ENCODE measurements around the gene MAD1L1.
A peak's percentile ranks its signal among the peaks of the same experiment; 100 is the strongest.
"Not testable (repeated sequence)": the region's sequence is repeated elsewhere in the genome, so short reads cannot be mapped to it uniquely, and the experiment has no call there.

MAD1L1 gene

DNA sequence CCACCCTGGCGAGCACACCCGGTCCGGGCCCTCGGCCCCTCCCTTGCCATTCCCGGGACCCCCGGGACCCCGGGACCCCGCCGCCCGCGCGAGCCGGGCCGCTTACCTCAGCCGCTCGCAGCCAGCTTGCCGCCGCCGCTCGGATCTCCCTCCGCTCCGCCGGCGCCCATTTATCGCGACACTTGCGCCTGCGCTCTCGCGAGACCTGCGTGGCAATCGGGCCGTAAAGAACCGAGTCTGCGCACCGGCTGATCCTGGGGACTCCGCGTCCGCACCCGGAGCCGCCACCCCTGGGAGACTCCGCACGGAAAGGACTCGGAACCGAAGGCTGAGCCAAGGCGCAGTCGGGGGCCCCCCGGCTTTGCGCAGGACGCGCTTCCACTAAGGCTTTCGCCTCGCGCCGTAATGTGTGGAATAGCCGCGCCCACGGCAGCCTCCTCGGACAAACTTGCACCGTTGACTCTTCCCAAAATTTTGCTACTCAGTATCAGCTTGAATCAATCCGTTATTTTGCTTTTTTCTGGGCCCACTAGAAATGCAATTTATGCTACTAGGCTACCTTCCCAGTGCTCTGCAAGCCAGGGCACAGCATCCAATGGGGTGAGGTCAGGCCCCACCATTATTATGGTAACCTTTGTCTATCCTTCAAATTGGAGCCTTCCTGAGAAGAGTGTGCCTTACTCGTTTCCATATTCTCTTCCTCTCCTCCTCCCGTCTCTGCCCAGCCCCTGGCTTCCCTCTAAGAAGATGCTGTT is at the start of gene MAD1L1:
MAD1L1 (minus strand) TSS at position 180 of the 755 bp plus-strand sequence. CDS start 2,812 bp downstream, outside the sequence.
- peak; percentile 91 for DNase-seq (ENCODE audit: low spot score)

DNA sequence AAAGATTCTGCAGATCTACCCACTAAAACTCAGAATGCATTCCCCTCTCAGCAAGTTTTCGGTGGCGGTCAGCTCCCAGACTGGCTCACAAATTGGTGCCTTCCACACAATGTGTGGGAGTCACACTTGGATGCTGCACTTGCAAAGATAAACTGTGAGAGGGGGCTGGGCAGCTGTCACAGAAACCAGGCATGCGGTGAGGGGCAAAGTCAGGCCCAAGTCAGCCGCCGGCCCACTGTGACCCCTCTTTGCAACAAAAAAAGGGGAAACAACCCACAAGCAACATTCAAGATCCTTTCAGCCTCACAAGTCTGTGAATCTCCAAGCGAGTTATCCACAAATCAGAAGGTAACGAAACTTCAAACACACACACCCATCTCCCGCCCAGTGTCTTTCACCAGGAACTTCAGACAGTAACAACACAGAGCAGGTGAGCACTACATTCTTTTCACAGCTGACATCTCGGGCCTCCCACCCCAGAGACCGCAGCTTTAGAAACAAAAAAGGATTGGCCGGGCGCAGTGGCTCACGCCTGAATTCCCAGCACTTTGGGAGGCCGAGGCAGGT is 49.5 kb upstream of the MAD1L1 start:
- no peak for DNase-seq (ENCODE audit: low spot score)

DNA sequence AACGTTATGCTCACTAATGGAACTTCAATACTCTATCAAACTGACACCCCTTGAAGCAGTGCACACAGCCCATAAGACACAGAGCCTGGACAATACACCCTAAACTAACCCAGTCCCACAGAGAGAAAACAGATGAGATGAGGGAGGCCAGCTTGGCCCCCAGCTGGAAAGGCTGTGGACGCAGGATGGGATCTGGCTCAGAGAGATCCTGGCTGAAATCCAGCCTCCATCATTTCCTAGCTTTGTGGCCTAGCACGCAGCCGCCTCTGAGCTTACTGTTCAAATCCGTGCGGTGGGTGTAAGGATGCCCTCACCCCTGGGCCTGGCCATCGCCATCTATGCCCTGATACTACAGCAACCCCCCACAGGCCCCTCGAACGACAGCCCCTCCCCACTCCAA is 48.8 kb upstream of the MAD1L1 start:
- DNase-seq (ENCODE audit: low spot score): peak; percentile 78

DNA sequence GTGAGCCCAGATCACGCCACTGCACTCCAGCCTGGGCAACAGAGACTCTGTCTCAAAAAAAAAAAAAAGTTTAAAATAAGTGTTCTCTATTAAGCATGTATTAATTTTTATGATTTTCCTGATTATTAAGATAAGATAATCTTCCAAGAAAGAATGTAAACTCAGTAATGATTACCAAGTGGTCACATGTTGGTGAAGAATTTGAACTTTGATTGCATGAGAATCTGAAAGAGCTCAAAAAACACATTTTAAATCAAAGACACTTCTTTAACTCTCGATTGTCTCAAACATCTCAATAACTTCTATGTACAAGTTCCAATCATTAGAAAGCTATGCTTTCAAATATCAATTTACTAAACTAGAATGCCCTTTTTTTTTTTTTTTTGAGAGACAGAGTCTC is 47.7 kb upstream of the MAD1L1 start:
- no peak for DNase-seq (ENCODE audit: low spot score)

DNA sequence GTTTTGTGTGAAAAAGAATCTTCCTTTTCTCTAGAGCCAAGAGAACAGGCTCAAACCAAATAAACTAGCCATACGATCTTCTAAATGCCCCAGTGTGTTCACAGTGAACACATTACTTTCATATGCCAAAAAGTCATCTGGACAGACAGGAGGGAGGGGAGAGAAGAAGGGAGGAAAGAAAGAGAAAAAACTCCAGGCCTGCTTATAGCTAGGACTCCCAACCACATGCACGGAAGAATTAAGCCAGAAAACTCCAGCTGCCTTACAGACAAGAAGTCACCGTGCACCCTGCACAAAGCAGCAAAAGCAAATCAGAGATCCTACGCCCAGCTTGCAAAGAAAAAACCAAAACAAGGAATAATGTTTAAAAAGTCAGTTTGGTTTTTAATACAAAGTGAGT is 47.2 kb upstream of the MAD1L1 start:
- DNase-seq (ENCODE audit: low spot score): no peak

DNA sequence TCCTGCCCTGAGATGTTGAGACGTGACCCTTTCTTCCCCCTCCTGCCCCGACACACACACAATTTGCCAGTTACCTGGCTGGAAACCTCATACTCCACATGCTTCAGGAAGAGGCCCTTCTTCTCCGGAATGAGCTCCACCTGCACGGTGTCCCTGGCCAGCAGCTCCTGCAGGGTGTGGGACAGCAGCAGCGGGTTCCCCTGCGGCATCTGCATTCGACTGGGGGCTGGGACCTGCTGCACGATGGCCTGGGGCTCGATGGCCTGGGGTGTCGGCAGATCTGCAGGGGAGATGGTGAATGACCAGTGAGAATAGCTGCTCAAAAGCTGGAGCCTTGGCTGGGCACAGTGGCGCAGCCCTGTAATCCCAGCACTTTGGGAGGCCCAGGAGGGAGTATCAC is 45.3 kb upstream of the MAD1L1 start:
- DNase-seq (ENCODE audit: low spot score): no peak

DNA sequence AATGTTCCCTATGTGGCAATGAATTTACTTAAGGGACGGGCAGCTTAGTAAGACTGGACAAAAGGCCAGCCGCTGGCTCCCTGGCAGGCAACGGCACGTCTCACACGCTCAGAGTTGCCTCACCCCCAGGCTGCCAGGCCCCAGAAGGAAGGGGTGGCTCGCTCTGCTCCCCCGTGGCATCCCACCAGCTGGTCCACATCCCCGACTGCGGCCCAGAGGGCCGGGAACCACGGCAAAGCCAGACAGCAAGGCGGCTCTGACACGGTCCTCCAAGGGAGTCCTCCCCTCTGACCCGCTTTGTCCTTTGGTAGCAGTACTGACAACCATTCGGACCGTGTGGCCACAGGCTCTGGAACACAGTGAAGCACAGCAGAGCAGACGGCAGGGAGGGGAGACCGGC is 43.4 kb upstream of the MAD1L1 start:
- no peak for DNase-seq (ENCODE audit: low spot score)

DNA sequence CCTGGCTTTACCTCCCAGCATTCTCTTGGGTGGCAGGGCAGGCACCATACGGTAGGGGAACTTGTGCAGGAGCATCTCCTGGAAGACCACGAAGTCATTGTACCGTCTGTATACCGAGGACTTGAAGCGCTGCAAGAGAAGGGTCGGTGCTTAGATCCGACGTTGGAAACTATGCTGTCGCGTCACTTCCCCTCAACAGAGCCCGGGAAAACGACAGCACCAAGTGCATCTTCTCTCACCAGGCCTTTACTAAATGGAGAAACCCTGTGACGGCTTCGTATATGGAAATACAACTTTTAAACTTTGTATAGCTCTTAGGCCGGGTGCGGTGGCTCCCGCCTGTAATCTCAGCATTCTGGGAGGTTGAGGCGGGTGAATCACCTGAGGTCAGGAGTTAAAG is 42.4 kb upstream of the MAD1L1 start:
- no peak for DNase-seq (ENCODE audit: low spot score)

DNA sequence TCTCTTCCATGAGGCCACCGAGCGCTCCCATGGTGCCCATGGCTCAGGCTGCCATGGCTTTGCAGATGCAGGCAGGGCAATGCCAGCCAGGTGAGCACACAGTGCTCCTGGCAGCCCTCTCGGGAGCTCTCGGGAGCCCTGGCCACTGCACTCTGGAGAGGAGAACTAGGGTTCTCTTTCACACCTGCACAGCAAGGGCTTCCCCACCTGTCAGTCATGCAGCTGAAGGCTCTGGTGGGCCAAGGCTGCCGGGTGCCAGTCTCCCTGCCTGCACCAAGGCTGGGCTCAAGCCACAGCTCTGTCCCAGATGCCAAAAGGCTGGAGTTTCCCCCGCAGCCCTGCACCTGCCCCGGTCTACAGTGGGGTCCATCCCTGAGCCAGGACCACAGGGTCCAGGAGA is 41.9 kb upstream of the MAD1L1 start:
- no peak for DNase-seq (ENCODE audit: low spot score)

DNA sequence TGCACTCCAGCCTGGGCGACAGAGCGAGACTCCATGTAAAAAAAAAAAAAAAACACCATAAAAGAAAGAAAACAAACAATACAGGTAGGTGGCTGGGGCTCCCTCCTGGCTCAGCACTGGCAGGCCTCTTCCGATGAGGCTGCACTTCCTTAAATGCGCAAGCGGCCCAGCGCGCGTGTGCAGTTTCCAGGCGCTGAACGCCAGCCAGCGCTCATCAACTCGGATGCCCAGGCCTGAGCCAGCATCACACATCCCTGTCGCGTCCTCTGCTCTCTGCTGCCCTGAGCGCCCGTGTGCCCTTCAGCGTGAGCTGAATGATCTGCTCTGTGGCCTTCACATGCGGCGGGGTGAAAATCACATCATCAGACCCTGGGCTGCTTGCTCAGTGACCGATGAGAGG is 41.1 kb upstream of the MAD1L1 start:
- no peak for DNase-seq (ENCODE audit: low spot score)

DNA sequence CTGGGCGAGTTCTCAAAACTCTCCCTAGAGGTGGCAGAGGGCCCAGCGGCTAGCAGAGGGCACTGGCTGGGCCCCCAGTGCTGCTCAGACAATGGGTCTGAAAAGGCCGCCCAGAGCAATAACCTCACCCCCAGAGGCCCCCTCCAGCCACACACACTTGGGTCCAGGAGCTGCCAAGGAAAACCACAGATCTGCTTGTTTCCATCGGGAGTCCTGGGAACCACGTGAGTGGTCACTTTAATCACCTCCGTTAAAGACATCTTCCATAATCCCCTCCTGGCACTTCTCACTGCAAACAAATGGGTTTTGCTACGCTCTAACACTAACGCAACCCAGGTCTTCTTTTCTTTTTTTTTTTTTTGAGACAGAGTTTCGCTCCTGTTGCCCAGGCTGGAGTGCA is 39.3 kb upstream of the MAD1L1 start:
- DNase-seq (ENCODE audit: low spot score): no peak

DNA sequence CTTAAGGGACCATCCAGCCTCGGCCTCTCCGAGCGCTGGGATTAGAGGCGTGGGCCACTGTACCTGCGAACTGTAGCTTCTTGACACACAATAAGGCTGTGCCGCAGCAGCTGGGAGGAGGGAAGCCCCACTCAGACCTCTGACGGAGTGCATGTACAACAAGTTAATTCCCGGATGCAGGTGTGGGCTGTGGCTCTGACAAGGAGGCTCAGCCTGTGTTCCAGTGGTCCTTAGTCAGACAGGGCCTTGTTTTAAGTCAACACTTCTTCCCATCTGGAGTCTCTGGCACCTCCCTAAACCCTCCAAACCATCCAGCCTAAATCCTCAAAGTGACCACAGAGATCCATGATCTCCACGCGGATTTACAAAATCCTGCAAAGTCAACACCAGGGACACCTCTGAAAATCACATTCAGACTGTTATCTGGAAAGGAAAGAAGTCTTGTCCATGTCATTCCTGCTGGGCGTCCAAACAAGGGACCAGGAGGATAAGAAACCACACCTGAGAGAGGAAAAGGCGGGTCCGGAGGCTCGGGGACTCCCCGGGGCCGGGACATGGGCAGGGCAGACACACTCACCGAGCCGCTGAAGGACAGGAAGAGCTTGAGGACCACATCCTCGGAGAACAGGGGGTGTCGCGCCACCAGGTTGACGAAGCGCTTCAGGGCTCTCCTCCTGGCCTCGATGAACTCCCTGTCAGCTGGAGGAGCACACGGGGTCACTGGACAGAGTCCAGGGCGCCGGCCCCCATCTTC is 38.7 kb upstream of the MAD1L1 start:
- DNase-seq (ENCODE audit: low spot score): no peak

DNA sequence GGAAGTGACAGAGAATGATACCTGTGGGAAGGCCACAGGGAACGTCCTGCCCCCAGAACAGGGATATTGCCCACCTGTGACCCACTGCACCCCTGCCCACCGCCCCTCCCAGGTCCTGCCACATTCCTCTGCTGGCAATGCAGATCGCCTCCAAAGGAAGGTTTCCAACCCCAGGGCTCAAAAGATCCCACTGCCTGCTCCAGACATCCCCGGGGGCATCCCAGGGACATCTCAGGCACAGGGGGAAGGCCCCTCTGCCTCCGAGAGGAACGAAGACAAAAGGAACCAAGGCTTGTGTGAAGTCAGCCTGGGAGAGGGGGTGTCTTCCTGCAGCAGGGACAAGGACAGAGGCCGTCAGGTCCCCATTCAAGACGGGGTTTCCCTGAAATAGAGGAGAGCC is 37.8 kb upstream of the MAD1L1 start:
- no peak for DNase-seq (ENCODE audit: low spot score)

DNA sequence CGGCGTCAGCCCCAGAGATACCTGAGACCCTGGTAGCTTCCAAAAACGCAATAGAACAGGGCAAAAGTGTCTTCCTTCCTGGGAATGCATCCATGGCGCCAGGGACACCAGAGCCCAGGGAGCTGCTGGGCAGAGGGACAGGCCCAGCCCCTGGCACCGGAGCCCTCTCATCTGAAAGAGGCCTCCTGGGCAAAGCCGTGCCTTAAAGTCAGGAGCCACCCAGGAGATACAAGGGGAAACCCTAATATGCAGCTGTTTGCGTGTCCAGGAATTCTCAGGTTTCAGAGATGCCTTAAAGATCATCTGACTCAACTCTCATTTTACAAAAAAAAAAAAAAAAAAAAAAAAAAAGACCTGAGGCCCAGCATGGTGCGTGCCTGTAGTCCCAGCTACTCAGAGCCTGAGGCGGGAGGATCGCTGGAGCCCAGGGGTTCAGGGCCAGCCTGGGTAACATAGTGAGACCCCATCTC is 37.3 kb upstream of the MAD1L1 start:
- no peak for DNase-seq (ENCODE audit: low spot score)

DNA sequence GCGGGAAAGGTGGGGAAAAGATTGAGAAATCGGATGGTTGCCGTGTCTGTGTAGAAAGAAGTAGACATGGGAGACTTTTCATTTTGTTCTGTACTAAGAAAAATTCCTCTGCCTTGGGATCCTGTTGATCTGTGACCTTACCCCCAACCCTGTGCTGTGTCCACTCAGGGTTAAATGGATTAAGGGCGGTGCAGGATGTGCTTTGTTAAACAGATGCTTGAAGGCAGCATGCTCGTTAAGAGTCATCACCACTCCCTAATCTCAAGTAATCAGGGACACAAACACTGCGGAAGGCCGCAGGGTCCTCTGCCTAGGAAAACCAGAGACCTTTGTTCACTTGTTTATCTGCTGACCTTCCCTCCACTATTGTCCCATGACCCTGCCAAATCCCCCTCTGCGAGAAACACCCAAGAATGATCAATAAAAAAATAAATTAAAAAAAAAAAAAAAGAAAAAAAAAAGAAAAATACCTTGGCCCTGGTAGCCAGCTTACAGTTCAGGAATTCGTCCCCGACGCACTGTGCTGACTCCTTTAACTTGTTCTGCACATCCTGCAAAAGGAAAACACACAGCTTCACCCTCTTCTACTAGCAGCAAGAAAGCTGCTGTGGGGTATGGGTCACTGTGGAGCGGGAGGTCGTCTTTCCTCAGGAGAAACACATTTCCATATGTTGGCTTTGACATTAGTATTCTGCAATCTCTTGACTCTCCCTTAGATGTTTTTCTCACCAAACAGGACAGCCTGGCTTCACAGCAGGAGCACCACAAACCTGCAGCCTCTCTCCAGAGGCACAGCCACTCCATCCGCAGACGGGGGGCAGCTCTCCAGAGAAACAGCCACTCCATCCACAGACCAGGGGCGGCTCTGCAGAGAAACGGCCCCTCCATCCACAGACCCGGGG is 36.6 kb upstream of the MAD1L1 start:
- not testable (repeated sequence) for DNase-seq (ENCODE audit: low spot score)

DNA sequence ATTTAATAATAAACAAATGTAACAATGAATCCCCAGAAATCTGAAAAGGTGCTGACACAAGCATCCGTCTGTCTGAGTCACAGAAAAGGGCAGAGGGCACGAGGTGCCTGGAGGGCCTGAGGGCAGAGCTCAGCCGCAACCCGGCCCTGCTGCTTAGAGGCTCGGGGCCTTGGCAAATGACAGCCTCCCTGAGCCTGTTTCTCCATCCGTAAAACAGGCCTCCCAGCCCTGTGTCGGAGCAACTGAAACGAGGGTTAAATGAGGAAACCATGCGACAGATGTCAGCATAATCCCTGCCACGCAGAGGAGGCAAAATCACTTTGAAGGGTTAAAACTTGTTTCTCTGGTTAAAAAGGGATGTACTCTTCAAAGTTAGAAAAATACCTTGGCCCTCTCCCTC is 34.2 kb upstream of the MAD1L1 start:
- DNase-seq (ENCODE audit: low spot score): no peak

DNA sequence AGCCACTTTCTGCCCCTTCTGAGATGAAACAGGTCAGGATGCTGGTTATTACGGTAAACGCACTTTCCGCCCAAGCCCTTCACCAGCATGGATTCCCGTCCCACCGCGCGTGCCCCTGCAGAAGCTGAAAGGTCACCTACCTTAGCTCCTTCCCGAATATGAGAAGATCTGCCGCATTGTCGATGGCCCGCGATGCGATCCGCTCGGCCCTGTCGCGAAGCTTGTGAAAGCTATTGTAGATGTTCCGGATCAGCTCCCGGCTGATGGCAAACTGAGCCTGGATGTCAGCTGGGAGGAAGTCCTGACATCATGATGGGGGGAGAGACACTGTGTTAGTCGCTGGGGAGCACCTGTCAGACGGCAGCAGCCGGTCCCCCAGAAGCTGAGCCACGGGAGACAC is 31.4 kb upstream of the MAD1L1 start:
- no peak for DNase-seq (ENCODE audit: low spot score)

DNA sequence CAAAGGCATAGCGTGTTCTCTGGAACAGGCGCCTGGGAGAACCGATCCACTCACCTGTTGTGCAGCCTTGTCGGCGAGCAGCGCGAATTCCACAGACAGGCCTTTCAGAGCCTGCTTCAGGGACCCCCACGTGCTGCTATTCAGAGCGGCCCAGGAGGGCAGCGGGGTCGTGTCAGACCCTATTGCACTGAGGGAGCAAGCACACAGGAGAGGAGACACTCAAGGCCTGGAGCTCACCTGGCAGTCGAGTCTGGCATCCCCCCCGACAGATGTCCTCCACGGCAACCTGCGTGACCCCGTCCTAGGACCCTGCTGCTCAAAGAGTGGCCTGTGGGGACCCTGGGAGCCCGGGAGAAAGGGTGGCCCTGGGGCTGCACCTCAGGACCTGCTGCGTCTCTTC is 30.4 kb upstream of the MAD1L1 start:
- no peak for DNase-seq (ENCODE audit: low spot score)

DNA sequence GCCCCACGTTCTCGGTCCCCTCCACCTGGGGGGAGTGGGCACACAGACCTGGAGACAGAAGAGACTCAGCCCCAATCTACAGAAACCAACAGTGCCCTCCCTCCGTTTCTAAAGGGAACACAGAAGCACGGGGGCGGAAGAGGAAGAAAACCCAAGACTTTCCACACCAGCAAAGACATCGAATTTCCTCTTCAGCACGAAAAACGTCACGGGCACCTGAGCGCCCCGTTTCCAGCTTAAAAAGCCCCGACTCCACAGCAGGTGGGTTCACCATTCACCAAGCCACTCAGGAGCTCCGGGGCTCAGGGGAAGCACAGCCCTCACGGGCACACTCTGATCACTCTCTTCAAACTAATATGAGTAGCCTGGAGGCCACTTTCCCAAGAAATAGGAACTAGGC is 28.9 kb upstream of the MAD1L1 start:
- no peak for DNase-seq (ENCODE audit: low spot score)

DNA sequence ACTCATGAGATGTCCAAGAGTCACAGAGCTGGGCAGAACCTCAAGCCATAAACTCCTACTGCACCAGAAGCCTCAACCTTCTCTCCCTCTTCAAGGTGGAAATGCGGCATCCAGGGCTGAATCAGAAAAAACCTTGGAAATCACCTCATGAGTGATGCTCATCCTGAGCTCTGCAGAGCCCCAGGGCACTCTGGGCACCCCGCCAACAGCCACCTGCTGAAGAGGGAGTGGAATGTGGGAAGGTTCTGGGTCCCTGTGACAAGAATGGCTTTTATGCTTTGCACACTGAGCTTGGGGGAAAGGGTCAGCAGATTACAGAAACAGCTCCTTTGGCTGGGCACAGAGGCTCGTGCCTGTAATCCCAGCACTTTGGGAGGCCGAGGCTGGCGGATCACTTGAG is 28.1 kb upstream of the MAD1L1 start:
- DNase-seq (ENCODE audit: low spot score): no peak

DNA sequence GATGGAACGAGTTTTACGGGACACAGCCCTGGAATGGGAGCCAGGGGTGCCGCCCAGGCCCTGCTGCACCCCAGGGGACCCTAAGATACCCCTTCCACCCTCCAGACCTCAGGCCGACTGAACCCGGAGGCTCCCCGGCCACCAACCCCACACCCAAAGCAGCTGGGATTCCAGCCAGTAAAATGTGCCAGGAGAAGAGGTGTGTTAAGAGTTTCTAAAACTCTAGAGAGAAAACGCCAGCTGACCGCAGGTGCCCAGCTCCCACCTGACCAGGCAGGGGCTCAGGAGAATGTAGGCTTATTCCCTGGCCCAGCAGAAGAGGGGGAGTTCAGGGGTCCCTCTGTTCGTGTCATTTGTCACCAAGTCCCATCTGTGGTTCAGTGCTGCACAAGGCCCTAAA is 26.7 kb upstream of the MAD1L1 start:
- DNase-seq (ENCODE audit: low spot score): no peak

DNA sequence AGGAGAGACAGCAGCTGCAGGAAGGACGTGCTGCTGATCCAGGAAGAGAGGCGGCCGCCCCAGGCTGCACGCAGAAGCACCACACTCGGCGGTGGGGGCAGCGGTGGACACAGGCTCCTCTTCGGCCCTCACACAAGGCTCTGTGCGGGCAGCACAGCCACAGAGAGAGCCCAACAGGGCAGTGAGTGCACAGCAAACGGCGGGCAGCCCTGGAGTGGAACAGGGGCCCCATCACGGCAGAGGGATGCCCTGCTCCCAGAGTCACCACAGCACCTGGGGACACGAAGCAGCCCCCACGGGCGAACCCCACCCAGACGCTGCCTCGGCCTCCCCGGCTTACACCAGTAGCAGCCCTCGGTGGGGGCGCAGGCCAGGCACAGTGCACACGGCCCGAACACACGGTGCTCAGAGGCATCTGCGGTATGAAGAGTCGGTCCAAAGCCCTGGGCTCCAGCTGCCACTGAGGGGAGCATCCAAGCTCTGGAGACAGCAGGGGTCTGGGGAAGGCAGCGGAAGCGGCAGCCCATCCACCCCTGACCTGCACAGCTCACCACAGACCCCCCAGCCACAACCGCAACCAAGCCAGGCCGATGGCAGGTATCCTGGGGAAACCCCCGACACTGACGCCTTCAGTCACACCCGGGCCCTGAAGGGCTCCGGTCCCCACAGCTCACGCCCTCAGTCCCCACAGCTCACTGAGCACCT is 26.1 kb upstream of the MAD1L1 start:
- no peak for DNase-seq (ENCODE audit: low spot score)

Data from left forelimb (tissue), 1 donor.